Common myeloid progenitor, CD34-positive (primary cell): ENCODE results near the gene LIPA.

Experiments used
- CTCF ChIA-PET: fragments of 350-600 bp; sonication (Branson Sonifier 250); formaldehyde crosslinking; loops from one replicate; lab custom pipeline; 2021; ENCODE audit warnings: antibody characterized with exemption; lab: Charles Lee
- POLR2A ChIA-PET: fragments of 350-600 bp; sonication (Branson Sonifier 250); formaldehyde crosslinking; loops from one replicate; lab custom pipeline; 2021; ENCODE audit warnings: antibody characterized with exemption; lab: Charles Lee
- DNase-seq, 3 donors: peaks; one replicate each; pipeline versions ENCODE4 v3.0.0 to v3.0.0-alpha.2; 2013
- H3K27ac ChIP-seq, 2 experiments: 1 replicate in 1 of 2; 2 replicates in 1 of 2; pipeline ENCODE4 v1.7.0; 2013; ENCODE audit warnings: inconsistent platforms in 2 of 2, low read length in 2 of 2, mild to moderate bottlenecking in 2 of 2, low read depth in 1 of 2, moderate library complexity in 1 of 2; ENCODE audit not compliant: severe bottlenecking in 2 of 2, insufficient read depth in 1 of 2, poor library complexity in 1 of 2
- H3K27me3 ChIP-seq, 5 experiments: replicated peaks in 2 of 5; 1 replicate in 3 of 5; 2 replicates in 2 of 5; pipeline versions ENCODE4 v1.6.1 to v1.7.0; 2013; ENCODE audit warnings: low read length in 4 of 5, mild to moderate bottlenecking in 2 of 5, moderate library complexity in 2 of 5, inconsistent platforms in 1 of 5; ENCODE audit not compliant: insufficient read depth in 5 of 5, control insufficient read depth in 4 of 5
- H3K36me3 ChIP-seq, 4 experiments: 1 replicate in 2 of 4; 2 replicates in 2 of 4; pipeline versions ENCODE4 v1.6.1 to v1.7.0; 2013; ENCODE audit warnings: low read length in 3 of 4, control low read depth in 1 of 4, mild to moderate bottlenecking in 1 of 4; ENCODE audit not compliant: control insufficient read depth in 4 of 4, insufficient read depth in 4 of 4
- H3K4me1 ChIP-seq, 4 experiments: 1 replicate in 3 of 4; 2 replicates in 1 of 4; pipeline versions ENCODE4 v1.6.1 to v1.7.1; 2013; ENCODE audit warnings: low read length in 3 of 4, mild to moderate bottlenecking in 3 of 4, control low read depth in 1 of 4, inconsistent platforms in 1 of 4, moderate library complexity in 1 of 4; ENCODE audit not compliant: control insufficient read depth in 4 of 4, insufficient read depth in 4 of 4; ENCODE audit errors: control extremely low read depth in 1 of 4
- H3K4me3 ChIP-seq, 7 experiments: 1 replicate in 4 of 7; 2 replicates in 3 of 7; pipeline versions ENCODE4 v1.5.1 to v1.7.0; 2013; ENCODE audit warnings: mild to moderate bottlenecking in 7 of 7, low read length in 6 of 7, moderate library complexity in 6 of 7, inconsistent platforms in 2 of 7, low read depth in 2 of 7, control low read depth in 1 of 7; ENCODE audit not compliant: insufficient read depth in 4 of 7, control insufficient read depth in 1 of 7; ENCODE audit errors: extremely low read depth in 1 of 7
- H3K9me3 ChIP-seq, 5 experiments: 1 replicate in 4 of 5; 2 replicates in 1 of 5; pipeline versions ENCODE4 v1.6.1 to v1.7.1; 2013; ENCODE audit warnings: low read length in 4 of 5, mild to moderate bottlenecking in 2 of 5, inconsistent platforms in 1 of 5, low read depth in 1 of 5, moderate library complexity in 1 of 5; ENCODE audit not compliant: control insufficient read depth in 4 of 5, insufficient read depth in 2 of 5; ENCODE audit errors: control extremely low read depth in 1 of 5
- whole genome bisulfite sequencing: methylation state at CpG from one replicate; pipeline ENCODE4 v1.1.5; 2013; ENCODE audit not compliant: insufficient coverage; 5-methylcytosine and 5-hydroxymethylcytosine counted together

Gene LIPA

DNA sequence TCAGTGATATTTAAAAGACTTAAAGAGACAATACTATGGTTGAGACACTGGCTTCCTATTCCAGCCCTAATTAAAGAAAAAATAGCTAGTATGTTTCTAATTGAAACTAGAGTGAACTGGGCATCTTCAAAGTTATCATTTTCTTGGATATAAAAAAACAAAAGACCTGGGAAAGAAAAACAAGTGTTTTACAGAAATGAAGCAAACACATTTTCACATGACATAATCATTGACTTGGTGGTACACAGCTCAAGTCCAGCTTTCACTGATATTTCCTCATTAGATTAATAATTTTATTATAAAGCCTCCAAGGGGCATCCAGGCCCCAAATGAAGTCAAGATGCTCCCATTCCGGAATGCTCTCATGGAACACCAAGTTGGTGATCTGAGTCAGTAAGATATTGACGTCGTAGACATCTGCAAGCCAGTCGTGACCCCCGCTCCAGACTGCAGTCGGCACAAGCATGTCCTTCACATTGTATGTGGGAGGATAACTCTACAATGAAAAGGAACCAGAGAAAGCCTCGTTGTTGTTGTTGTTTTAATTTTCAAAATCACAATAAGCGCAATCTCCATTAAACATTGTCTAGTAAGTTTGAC lies 36.9 kb downstream of the LIPA start:
- Histone ChIP-seq H3K4me3 (no peak overlapping the region), H3K4me1 (peaks cover 2 to 14% (median 5%) of the 10 kb centered on the region in 4 experiments), H3K36me3 (peaks cover 6 to 19% (median 17%) of the 10 kb centered on the region in 4 experiments), H3K9me3 (no peaks in the 10 kb centered on the region), H3K27me3 (peaks cover 0 to 11% (median 8%) of the 10 kb centered on the region in 5 experiments), H3K27ac (no peak overlapping the region)
- ChIA-PET POLR2A (no interaction called here), CTCF (interaction anchor here (0.8 to 4.2 kb wide), 23 partner anchors 8 to 379 kb away, joined by 3 to 80 read pairs (median 5); partner anchors contain the start of gene CH25H)
- no peak for DNase-seq
- 90% methylated on average over 2 of the region's 8 CpGs for WGBS

DNA sequence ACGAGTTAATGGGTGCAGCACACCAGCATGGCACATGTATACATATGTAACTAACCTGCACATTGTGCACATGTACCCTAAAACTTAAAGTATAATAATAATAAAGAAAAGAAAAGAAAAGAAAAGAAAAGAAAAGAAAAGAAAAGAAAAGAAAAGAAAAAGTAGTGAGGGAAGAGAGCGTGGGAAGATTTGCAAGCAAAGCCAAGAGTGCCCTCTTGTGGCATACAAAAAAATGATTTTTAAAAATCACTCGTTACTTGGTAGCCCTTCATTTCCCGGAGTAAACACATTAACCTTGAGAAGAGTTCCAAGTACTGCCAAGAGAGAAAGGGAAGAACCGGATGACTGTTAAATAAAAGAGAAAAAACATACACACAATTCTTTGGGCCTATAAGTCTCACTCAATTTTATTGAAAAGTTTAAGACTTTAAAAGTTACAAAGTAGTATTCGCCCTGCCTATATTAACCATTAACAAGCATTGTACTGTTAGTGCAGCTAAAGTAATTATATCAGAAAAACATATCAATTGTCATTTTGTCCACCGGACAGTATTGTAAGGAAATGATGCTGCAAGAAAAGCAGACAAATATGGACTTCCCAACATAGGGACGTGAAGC lies 38.3 kb downstream of the LIPA start:
- CTCF ChIA-PET = interaction anchor here (0.8 to 4.2 kb wide), 17 partner anchors 10 to 378 kb away, joined by 3 to 80 read pairs (median 6); no protein-coding TSS in a partner anchor
- peaks cover 2 to 14% (median 7%) of the 10 kb centered on the region in 4 experiments for H3K4me1 ChIP-seq
- H3K27ac ChIP-seq = no peak overlapping the region
- no peaks in the 10 kb centered on the region for H3K9me3 ChIP-seq
- H3K27me3 ChIP-seq = peaks cover 0 to 23% (median 16%) of the 10 kb centered on the region in 5 experiments
- POLR2A ChIA-PET = no interaction called here
- no peak overlapping the region for H3K4me3 ChIP-seq
- peak; percentile 38 to 68 (median 60) for DNase-seq
- H3K36me3 ChIP-seq = peaks cover 6 to 17% (median 16%) of the 10 kb centered on the region in 4 experiments
- 40% methylated on average over 2 of the region's 8 CpGs for WGBS

DNA sequence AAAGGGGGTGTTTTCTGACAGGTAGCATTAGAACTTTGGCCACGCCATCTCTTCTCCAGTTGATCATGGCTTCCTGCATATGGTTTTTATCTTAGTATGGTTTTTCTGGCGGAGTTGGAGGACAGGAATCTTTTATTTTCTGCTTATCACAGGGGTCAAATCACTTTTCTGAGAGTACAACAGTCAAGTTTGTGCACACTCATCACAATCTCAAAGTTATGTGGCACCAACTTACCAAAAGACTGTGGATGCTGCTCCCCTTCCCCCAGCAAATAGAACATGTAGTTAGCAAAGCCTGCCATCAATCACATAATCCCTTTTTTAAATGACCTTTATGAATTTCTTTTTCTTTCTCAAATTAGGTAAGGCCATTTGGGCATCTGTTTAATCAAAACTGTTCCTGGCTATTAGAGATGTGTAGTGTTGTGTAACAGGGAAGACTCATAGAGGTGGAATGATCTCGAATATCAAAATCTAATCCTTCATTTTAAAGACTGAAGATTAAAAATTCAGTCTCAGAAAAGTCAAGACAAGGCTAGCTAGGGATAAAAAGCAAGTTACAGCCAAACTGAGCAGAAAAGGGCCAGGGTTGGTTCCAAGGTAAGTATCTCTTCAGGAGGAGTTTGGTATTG lies 40.7 kb downstream of the LIPA start:
- no peak overlapping the region for H3K4me3 ChIP-seq
- H3K27ac ChIP-seq = no peak overlapping the region
- ChIA-PET POLR2A (no interaction called here), CTCF (interaction anchor here (0.7 to 2.8 kb wide), 9 partner anchors 7 to 276 kb away, joined by 3 to 23 read pairs (median 3); no protein-coding TSS in a partner anchor)
- peaks cover 0 to 27% (median 23%) of the 10 kb centered on the region in 4 experiments for H3K4me1 ChIP-seq
- no peaks in the 10 kb centered on the region for H3K9me3 ChIP-seq
- peaks cover 6 to 47% (median 20%) of the 10 kb centered on the region in 5 experiments for H3K27me3 ChIP-seq
- DNase-seq = no peak
- peaks cover 5 to 17% (median 15%) of the 10 kb centered on the region in 4 experiments for H3K36me3 ChIP-seq
- no CpG with 5 or more reads among the region's 3 CpGs for WGBS

DNA sequence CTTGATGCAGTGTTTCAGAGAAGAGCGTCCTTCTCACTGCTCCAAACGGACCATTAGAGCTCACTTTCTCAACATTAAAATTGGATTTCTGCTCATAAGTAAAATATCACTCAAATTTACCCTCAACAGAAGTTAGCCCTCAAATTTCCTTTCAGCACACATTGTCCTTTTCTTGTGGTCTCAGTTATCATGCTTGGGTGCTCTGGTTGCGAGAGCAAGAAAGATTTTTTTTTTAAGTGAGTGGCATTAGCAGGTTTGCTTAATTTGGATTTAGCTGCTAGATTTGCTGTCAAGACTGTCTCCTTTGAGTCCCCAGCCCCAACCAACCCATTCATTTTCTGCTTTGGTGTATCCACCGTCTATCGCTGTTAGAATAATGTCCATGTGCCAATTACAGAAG lies 41.9 kb downstream of the LIPA start:
- Histone ChIP-seq H3K4me3 (no peak overlapping the region), H3K9me3 (no peaks in the 10 kb centered on the region), H3K27me3 (peaks cover 8 to 55% (median 23%) of the 10 kb centered on the region in 5 experiments), H3K4me1 (peaks cover 0 to 27% (median 23%) of the 10 kb centered on the region in 4 experiments), H3K36me3 (peaks cover 4 to 7% (median 6%) of the 10 kb centered on the region in 4 experiments), H3K27ac (no peak overlapping the region)
- WGBS = 94% methylated on average over 5 of the region's 5 CpGs
- ChIA-PET POLR2A (no interaction called here), CTCF (interaction anchor here (0.7 to 2.8 kb wide), 9 partner anchors 8 to 714 kb away, joined by 3 to 23 read pairs (median 3); no protein-coding TSS in a partner anchor)
- DNase-seq = no peak

DNA sequence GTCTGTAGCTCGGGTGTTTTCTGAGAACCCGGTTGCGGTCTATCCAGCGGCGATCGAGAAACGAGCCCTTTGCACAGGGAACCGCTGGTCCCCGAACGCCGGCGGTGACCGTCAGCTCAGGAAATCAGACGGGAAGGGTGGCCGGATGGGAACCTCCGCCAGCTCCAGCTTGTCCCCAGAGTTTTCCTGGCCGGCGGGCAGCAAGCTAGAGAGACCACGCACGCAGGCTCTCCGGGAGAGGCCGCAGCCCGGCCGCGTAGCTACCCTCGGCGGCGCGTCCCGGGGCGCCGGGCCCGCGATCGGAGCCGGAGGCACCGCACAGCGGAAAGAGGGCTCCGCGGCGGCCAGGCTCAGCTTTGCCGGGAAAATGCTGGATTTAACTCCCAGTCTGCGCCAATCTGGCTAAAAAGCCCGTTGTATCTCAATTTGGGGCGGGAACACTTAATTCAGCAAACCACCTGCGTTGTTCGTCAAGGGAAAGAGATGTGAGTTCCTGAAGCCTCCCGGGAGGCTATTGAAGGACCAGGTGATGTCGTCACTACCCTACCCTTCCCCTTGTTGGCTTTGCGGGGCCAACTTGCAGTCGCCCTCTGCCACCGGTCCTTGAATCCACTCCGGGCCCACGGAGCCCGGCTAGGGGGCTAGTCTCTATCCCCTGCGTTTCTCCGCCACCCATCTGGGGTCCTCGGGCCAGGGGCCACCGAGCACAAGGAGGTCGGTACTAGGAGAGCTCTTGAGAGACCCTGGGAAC lies 43.6 kb downstream of the LIPA start:
- peak in 2 of 3 donors; percentile 20 to 39 for DNase-seq
- Histone ChIP-seq H3K9me3 (no peaks in the 10 kb centered on the region), H3K27me3 (peaks cover 8 to 63% (median 25%) of the 10 kb centered on the region in 5 experiments), H3K4me3 (peak overlapping the region; percentile 42 to 82 (median 63)), H3K4me1 (peaks cover 0 to 27% (median 23%) of the 10 kb centered on the region in 4 experiments), H3K36me3 (no peaks in the 10 kb centered on the region), H3K27ac (no peak overlapping the region)
- POLR2A ChIA-PET = no interaction called here
- 5% methylated on average over 60 of the region's 60 CpGs for WGBS
- CTCF ChIA-PET = interaction anchor here (0.6 to 6.2 kb wide), 11 partner anchors 7 to 371 kb away, joined by 3 to 38 read pairs (median 5); partner anchors contain the start of gene FAS

DNA sequence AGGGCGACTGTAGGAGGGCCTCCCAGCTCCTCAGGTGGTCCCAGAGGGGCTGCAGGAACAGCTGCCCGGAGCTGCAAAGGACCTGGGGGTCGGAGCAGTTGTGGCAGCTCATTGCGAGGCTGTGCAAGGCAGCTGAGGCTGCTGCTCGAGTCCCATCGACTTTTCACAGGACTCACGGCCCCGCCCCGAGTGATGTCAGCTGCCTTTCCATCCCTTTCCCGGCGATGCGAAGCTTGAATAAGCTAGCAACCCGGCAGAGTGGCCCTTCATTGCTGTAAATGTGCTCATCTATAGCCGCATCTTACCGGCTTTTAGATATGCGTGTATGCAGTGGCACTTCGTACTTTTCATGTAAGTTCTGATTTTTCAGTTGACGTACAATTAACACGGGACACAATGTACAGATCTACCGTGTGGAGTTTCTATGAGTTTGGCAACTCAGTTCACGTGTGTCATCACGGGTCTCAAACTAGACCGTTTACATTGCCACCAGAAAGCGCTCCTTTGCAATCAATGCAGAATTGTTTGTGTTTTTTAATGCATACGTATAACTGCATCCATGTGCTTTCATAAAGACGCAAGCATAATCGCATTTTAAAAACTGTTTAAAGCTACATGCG lies 44.3 kb downstream of the LIPA start, which contains the start of gene CH25H:
CH25H (minus strand) TSS at position 137 of the 620 bp plus-strand sequence; CDS start at position 112, 25 bp downstream.
- Histone ChIP-seq H3K27ac (no peak within 1 kb of the TSS), H3K4me3 (peak within 1 kb of the TSS; percentile 42 to 82 (median 63)), H3K36me3 (no peaks in the 10 kb centered on the region), H3K4me1 (peaks cover 0 to 26% (median 23%) of the 10 kb centered on the region in 4 experiments), H3K9me3 (no peaks in the 10 kb centered on the region), H3K27me3 (peaks cover 8 to 63% (median 25%) of the 10 kb centered on the region in 5 experiments)
- peak in 2 of 3 donors; percentile 60 to 70 for DNase-seq
- CTCF ChIA-PET = interaction anchor here (0.6 to 6.2 kb wide), 11 partner anchors 8 to 278 kb away, joined by 3 to 38 read pairs (median 4); no protein-coding TSS in a partner anchor
- POLR2A ChIA-PET = no interaction called here
- under 1% methylated on average over 28 of the region's 28 CpGs for WGBS
